PC-9 (cell line): ENCODE measurements around the gene GATAD2B.

Experiments
- EZH2 ChIP-seq: fragments of 200-600 bp; sonication (generic); IDR thresholded peaks from 2 replicates; pipeline ENCODE4 v1.8.0; 2017; ENCODE audit warnings: antibody characterized with exemption, low read depth
- TF ChIP-seq, protein P1 (sequence below): fragments of 200-600 bp; sonication (generic); conservative IDR thresholded peaks from 2 replicates; pipeline ENCODE4 v1.6.1; 2017; ENCODE audit warnings: mixed run types, antibody characterized with exemption, mild to moderate bottlenecking, moderate library complexity

- TF ChIP-seq, protein P1, sequence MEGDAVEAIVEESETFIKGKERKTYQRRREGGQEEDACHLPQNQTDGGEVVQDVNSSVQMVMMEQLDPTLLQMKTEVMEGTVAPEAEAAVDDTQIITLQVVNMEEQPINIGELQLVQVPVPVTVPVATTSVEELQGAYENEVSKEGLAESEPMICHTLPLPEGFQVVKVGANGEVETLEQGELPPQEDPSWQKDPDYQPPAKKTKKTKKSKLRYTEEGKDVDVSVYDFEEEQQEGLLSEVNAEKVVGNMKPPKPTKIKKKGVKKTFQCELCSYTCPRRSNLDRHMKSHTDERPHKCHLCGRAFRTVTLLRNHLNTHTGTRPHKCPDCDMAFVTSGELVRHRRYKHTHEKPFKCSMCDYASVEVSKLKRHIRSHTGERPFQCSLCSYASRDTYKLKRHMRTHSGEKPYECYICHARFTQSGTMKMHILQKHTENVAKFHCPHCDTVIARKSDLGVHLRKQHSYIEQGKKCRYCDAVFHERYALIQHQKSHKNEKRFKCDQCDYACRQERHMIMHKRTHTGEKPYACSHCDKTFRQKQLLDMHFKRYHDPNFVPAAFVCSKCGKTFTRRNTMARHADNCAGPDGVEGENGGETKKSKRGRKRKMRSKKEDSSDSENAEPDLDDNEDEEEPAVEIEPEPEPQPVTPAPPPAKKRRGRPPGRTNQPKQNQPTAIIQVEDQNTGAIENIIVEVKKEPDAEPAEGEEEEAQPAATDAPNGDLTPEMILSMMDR, result no peak
- no peak for TF ChIP-seq EZH2
Measured at GRCh38 chr1:153800516-153800915, 122.3 kb downstream of the GATAD2B start.
